KBM-7 (cell line): ENCODE measurements around the gene CASKIN1.
"Not testable (repeated sequence)": the region's sequence is repeated elsewhere in the genome, so short reads cannot be mapped to it uniquely, and the experiment has no call there.

Experiments
- DNase-seq: peaks from one replicate; pipeline ENCODE4 v3.0.0-alpha.2; 2015
- in situ Hi-C: fragments of 300-500 bp; cut with MboI; formaldehyde crosslinking; loops from 2 replicates; pipeline ENCODE4 v1.14.3; 2020; ENCODE audit warnings: low sequenced_read_pairs, low pct_unique_long_range_greater_than_20kb, mixed read lengths

The CASKIN1 gene

DNA sequence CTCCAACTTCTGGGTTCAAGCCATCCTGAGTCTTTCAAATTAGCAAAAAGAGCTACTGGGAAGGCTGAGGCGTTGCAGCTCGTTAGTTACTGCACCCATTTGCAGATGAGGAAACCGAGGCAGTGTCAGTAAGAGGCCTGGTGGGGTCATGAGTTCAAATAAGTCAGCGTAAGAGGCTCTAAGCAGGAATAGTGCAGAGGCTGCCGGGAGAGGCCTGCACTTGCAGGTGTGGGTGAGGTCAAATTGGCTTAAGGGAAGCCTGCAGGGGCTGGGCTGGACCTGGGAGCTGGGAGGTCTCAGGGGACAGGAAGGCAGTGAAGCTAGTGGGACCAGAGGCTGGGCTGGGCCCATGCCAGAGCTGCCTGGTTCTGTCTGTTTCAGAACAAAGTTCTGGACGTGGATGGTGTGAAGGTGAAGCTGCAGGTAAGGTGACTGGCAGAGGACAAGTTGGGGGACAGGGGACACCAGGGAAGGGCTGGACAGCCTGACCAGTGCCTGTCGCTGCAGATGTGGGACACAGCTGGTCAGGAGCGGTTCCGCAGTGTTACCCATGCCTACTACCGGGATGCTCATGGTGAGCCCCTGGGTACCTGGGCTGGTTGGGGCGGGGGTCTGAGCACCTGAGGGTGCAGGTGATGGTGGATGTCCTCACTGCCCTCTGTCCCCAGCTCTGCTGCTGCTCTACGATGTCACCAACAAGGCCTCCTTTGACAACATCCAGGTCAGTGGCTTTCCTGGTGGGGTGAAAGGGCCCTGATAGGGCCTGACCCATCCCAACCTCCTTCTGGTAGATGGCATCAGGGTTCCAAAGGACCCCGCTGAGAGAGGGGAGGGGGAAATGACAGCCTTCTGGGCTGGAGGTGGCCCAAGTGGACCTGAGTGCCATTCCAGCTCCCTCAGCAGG, 45.0 kb downstream of the CASKIN1 start:
- peak; percentile 42 for DNase-seq
- in situ Hi-C loops = loop anchor here (10.0 kb wide), 1 partner anchor 63 kb away; the partner anchor contains the start of genes BRICD5 and PGP

GRCh38 chr16:2150418-2151187, 45.8 kb downstream of the CASKIN1 start:
- peak; percentile 68 for DNase-seq
- in situ Hi-C loops = loop anchor here (10.0 kb wide), 1 partner anchor 64 kb away; the partner anchor contains the start of genes BRICD5 and PGP

DNA sequence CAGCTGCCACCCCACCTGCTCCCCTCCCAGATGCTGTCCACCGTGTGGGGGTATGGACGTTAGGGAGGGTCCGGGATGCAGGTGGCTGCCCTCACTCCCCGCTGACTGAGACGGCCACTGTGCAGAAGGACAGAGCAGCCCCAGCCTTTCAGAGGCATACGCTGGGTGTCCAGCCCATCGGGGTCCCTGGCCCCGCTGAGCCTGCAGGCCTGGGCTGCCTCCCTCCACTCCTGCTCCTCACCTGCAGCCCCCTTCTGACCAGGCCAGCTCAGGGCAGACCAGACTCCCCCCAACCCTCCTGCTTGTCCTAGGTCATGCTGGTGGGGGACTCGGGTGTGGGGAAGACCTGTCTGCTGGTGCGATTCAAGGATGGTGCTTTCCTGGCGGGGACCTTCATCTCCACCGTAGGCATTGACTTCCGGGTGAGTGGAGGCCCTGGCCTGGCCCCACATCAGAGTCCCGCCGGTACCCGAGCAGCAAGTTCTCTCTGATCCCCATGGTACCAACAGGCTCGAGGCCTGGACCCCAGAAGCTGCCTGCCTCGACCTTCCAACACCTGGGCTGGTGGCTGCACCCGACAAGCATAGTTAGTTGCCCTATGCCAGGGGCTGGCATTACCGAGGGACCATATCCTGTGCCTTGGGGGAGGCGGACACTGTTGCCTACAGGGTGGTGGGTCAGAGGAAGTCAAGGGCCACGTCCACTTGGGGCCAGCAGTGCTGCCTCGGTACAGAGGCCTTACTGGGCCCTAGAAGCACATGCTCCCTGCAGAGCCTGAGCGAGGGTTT, 46.6 kb downstream of the CASKIN1 start:
- DNase-seq = peak; percentile 45
- in situ Hi-C loops = loop anchor here (10.0 kb wide), 2 partner anchors 65 to 125 kb away; partner anchors contain the start of genes BRICD5, NHERF2 and PGP

DNA sequence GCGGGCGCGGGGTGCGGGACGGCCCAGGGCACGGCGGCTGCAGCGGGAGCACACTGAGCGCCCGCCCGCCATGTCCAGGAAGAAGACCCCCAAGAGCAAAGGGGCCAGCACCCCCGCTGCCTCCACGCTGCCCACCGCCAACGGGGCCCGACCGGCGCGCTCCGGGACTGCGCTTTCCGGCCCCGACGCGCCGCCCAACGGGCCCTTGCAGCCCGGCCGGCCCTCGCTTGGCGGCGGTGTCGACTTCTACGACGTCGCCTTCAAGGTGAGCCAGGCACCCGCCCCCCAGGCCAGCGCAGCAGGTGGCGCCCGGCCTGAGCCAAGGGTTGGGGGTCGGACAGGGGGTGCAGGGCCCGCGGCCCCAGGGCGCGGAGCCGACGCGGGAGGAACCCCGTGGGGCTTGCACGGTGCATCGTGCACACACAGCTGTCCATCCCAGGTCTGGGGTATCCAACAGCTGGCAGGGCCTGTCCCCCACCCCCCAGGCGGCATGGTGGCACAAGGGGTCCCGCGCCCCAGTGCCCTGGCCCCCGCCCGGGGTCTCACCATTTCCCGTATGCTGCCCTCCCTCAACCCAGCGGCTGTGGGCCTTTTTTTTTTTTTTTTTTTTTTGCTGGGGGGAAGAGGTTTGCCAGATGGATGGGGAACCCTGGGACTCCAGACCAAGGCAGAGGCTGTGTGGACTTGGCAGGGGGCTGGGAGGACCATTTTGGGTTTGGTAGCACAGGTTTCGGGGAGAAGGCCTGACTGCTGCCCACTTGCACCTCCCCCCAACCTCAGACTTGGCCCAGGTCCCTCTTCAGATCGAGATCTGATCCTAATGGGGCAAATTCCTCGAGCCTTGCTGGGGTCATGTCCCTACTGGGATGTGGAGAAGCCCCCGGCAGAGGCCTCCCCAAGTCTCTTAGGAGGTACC, 47.4 kb downstream of the CASKIN1 start:
- DNase-seq = peak; percentile 38
- in situ Hi-C loops = loop anchor here (10.0 kb wide), 1 partner anchor 124 kb away; the partner anchor contains the start of gene NHERF2

DNA sequence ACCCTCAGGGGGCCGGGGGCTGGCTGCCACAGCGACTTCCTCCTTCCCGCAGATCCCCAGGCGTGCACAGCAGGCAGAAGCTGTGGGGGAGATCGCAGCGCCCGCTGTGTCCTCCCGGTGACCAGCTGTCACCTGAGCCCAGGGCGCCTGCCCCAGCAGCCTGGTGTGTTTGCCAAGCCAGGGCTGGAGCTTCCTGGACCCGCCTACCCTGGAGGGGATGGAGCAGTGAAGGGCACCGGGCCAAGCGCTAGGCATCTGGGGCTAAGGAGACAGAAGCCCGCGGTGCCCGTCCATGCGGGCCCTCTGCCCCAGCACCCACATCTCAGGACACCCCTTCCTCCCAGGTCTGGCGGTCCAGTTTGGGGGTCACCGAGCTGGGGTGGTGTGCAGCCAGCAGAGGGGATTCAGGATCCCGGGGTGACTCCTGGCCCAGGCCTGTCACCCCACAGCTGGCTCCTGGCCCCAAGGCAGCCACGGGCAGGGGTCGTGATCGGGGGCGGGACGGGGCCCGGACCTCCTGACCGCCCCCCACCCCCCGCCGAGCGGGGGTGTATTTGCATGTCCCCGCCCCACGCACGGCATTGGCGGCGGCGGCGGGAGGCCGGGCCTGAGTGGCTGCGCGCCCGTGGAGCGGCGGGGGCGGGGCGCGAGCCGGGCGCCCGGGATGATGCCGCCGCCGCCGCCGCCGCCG, 48.3 kb downstream of the CASKIN1 start, which contains the start of gene RAB26:
Gene RAB26 (plus strand): TSS at position 645 of the 691 bp plus-strand sequence. CDS start 159 bp downstream, outside the sequence.
- DNase-seq = peak; percentile 71
- in situ Hi-C loops = loop anchor here (10.0 kb wide), 1 partner anchor 123 kb away; the partner anchor contains the start of gene NHERF2

DNA sequence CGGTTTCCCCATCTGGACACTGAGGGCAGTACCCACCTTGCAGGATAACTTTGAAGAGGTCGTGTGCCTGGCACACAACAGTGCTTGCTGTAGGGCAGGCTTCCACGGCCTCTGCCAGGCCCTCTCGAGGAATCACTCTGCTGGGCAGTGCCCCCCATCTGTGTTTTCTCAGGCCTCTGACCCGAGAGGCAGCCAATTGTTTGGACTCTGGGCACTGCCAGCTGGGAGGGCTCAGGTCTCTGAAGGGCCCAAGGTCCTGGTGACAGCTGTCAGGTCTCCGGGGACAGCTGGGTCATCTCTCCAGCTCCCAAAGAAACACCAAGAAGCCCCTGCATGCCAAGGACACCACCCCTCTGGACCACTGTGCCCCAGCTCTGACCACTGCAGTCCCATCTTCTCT, 49.0 kb downstream of the CASKIN1 start:
- in situ Hi-C loops = loop anchor here (10.0 kb wide), 1 partner anchor 123 kb away; the partner anchor contains the start of gene NHERF2
- no peak for DNase-seq

DNA sequence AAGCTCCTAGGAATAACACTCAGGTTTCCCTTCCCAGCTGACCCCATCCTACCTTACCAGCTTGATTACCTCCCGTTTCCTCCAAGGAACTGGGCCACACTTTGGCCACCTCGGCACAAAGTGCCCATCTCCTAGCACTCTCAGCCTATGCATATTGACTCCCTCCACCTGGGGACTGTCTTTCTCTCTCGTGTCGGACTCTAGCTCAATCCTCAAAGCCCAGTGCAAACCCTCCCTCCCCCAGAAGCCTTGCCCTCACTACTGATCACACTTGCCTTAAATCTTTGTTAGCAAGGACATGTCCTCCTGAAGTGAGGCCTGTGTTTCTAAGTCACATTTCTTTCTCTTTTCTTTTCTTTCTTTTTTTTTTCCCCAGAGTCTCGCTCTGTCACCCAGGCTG, 50.6 kb downstream of the CASKIN1 start:
- in situ Hi-C loops = loop anchor here (10.0 kb wide), 1 partner anchor 121 kb away; the partner anchor contains the start of gene NHERF2
- DNase-seq = no peak

GRCh38 chr16:2143878-2144485, 52.4 kb downstream of the CASKIN1 start:
- in situ Hi-C loops = loop anchor here (10.0 kb wide), 1 partner anchor 119 kb away; the partner anchor contains the start of gene NHERF2
- no peak for DNase-seq

DNA sequence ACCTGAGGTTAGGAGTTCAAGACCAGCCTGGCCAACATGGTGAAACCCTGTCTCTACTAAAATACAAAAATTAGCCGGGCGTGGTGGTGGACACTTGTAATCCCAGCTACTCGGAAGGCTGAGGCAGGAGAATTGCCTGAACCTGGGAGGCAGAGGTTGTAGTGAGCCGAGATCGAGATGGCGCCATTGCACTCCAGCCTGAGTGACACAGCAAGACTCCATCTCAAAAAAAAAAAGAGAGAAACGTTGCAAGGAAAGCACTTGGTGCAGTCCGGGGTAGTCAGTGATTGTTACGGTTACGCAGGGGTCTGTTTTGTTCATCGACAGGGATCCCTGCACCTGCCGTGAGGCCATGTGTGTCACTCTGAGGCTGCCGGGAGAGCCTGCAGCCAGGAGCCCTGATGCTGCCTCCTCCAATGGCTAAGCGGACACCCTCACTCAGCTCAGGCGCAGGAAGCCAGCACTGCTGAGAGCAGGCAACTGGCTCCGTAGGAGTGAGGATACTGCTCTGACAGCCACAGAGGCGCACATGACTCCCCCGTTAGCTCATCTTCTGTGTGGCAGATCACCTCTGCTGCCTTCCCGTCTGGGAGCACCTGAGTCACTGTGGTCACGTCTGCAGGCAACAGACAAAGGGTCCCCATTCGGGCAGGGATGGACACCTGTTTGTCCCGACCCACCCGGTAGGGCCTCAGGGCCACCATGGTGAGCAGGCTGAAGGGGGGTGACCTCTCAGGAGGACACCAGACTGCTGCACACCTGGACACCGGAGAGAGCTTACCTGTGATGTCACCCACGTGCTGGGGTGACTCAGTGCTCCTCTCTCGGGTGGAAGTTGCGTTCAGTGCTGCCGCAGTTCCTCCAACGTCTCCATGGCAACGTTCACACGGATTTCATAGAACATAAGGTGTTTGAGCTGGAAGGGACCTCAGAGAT, 53.2 kb downstream of the CASKIN1 start:
- no peak for DNase-seq
- in situ Hi-C loops = loop anchor here (10.0 kb wide), 1 partner anchor 118 kb away; the partner anchor contains the start of gene NHERF2

- in situ Hi-C loops = not testable (repeated sequence)
Observed at GRCh38 chr16:2135770-2136490, 60.5 kb downstream of the CASKIN1 start, which contains the start of gene PKD1. TSS of gene PKD1 (minus strand) at chr16:2135898. CDS start at chr16:2135689, 209 bp downstream.

DNA sequence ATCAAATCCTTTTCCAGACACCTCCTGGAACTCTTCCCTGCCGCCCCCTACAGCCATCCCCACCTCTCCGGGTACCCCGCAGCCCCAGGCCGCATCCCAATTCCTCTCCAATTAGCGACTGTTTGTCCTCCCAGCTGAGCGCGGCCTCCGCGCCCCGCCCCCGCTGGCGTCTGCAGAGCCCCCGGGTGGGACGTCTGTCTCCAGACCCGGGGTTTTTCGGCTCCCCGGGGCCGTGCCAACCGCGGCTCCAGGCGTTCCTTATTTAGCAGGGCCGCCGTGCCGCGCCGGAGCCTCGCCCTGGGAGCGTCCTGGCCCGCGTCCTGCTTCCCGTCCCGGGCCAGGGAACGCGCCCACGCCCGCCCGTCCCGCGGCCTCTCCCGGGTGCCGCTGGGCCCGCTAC, 61.3 kb downstream of the CASKIN1 start:
- DNase-seq, in situ Hi-C loops: not testable (repeated sequence)

More at GRCh38 chr16:2135770-2136490, 60.5 kb downstream of the CASKIN1 start, which contains the start of gene PKD1:
- DNase-seq = peak; percentile 97

- DNase-seq, in situ Hi-C loops: not testable (repeated sequence)
Observed at GRCh38 chr16:2133797-2134196, 62.6 kb downstream of the CASKIN1 start.

DNA sequence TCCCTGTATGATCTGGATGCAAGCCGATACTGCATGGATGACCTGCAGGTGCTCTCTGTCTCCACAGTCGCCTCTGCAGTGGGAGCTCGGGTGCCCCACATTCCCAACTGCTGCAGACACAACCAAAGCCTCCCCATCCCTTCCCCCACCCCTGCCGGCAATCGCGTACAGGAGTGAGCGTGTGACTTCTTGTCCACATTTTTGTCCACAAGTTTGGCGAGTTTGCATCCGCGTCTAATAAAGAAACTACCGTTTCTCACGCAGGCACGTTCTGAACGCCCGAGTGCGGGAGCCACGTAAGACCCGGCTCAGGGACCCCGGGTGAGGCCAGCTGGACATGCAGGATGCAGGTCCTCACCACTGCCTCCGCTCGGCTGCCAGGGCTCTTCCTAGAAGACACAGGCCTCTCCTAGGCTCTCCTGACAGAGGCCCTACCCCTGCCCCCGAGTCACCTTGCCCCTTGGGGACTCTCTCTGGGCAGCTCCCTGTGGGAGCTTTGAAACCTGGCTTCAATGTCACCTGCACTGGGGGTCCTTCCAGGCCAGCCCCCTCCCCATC, 66.4 kb downstream of the CASKIN1 start:
- DNase-seq, in situ Hi-C loops: not testable (repeated sequence)

- DNase-seq, in situ Hi-C loops: not testable (repeated sequence)
Observed at GRCh38 chr16:2129251-2129650, 67.2 kb downstream of the CASKIN1 start.
